NB4 (cell line): ENCODE measurements around the gene CHRDL2.

Experiments used
- CTCF ChIP-seq: IDR thresholded peaks from one replicate; pipeline ENCODE4 v1.5.1; 2012; ENCODE audit warnings: low read depth, low read length
- MAX ChIP-seq: IDR thresholded peaks from 2 replicates; pipeline ENCODE4 v1.6.1; 2011; ENCODE audit warnings: low read depth, low read length
- MYC ChIP-seq: IDR thresholded peaks from 2 replicates; pipeline ENCODE4 v1.6.1; 2011; ENCODE audit warnings: low read depth, low read length
- POLR2A ChIP-seq: IDR thresholded peaks from 2 replicates; pipeline ENCODE4 v1.6.1; 2011; ENCODE audit warnings: mild to moderate bottlenecking; ENCODE audit not compliant: insufficient read length; ENCODE audit errors: extremely low read depth

GRCh38 chr11:74650498-74650897 is 80.7 kb downstream of the CHRDL2 start:
- TF ChIP-seq POLR2A (no peak), CTCF (no peak), MYC (no peak), MAX (no peak)
